Measurements from ENCODE around the gene BCAP31. TPM values are rescaled to one million over a fixed set of nuclear protein-coding genes. Genes with fewer than 3 reads are reported as not detected.
A peak's percentile ranks its signal among the peaks of the same experiment; 100 is the strongest.
"Not testable (repeated sequence)": the region's sequence is repeated elsewhere in the genome, so short reads cannot be mapped to it uniquely, and the experiment has no call there.

Gene BCAP31
- total RNA-seq, 8 experiments from 2014 or later: 70.0 to 239 (median 86.4) TPM

DNA sequence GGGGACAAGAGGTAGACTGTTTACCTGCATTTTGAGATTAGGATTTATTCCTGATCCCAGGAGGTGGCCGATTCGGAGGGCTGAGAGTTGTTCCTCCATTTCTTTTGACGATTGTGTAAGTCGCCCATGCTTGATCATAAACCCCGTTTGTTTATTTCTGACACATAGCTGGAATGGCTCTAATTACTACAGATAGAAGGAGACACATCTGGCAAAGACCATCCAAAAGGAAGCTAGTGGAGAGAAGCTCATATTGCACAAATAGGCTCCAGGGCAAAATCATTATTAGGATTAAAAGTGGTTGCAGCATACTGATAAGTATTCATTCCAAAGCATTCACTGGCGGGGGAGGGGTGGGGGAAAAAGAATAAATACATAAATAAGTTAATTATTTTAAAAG is 22.8 kb upstream of the BCAP31 start:
- H3K4me3 ChIP-seq; H3K27ac ChIP-seq; ATAC-seq (replicated peaks in 6 of 8); in situ Hi-C loops (cut with MboI; ENCODE audit: low pct_unique_long_range_greater_than_20kb in 2 of 9, low sequenced_read_pairs in 9 of 9, unreplicated experiment in 9 of 9): not testable (repeated sequence)
- 20 to 80% (median 33%) methylated on average over 1 to 2 of the region's 6 CpGs; no CpG with 5 or more reads in 7 of the 10 experiments for WGBS, 10 experiments
- peaks cover 13 to 20% of the 10 kb centered on the region in 2 donors for H3K4me1 ChIP-seq (replicated peaks in 1 of 2)

DNA sequence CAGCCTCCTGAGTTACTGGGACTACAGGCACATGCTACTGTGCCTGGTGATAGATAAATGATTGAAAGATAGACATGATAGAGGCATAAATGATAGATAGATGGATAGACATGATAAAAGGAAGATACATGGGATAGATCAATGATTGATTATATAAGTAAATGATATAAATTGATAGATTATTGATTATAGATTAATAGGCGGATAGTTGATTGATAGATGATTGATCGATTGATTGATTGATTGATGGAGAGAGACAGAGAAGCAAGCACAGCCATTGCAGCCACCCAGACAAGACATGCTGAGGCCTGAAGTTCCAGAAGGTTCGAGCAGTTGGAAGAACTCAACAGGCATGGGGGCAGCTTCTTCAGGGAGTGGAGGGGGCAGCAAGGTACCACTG is 22.2 kb upstream of the BCAP31 start:
- Histone ChIP-seq H3K4me3 (no peak overlapping the region), H3K27ac (no peak overlapping the region), H3K4me1 (replicated peaks in 1 of 2) (peaks cover 13 to 20% of the 10 kb centered on the region in 2 donors)
- no peak for ATAC-seq (replicated peaks in 6 of 8)
- WGBS, 10 experiments: 39 to 93% (median 68%) methylated on average over 1 to 3 of the region's 3 CpGs; no CpG with 5 or more reads in 5 of the 10 experiments
- in situ Hi-C loops (cut with MboI; ENCODE audit: low pct_unique_long_range_greater_than_20kb in 2 of 9, low sequenced_read_pairs in 9 of 9, unreplicated experiment in 9 of 9): no loop called here

DNA sequence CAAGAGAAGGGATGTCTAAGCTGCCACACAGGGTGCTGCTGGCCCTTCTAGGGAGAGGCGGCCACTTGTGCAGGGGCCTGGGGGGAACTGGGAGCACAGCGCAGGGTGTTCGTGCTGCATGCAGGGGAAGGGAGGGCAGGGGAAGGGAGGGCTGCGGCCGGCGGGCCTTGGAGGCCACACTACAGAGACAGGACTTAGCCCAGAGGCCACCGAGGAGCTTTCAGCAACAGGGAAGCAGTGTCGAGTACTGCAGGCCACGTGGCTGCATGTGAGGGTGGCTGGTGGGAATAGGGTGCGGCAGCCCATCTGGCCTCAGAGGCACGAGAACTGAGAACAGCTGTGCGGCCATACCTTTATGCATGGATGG is 20.9 kb upstream of the BCAP31 start:
- WGBS, 10 experiments: no CpG with 5 or more reads among the region's 12 CpGs

DNA sequence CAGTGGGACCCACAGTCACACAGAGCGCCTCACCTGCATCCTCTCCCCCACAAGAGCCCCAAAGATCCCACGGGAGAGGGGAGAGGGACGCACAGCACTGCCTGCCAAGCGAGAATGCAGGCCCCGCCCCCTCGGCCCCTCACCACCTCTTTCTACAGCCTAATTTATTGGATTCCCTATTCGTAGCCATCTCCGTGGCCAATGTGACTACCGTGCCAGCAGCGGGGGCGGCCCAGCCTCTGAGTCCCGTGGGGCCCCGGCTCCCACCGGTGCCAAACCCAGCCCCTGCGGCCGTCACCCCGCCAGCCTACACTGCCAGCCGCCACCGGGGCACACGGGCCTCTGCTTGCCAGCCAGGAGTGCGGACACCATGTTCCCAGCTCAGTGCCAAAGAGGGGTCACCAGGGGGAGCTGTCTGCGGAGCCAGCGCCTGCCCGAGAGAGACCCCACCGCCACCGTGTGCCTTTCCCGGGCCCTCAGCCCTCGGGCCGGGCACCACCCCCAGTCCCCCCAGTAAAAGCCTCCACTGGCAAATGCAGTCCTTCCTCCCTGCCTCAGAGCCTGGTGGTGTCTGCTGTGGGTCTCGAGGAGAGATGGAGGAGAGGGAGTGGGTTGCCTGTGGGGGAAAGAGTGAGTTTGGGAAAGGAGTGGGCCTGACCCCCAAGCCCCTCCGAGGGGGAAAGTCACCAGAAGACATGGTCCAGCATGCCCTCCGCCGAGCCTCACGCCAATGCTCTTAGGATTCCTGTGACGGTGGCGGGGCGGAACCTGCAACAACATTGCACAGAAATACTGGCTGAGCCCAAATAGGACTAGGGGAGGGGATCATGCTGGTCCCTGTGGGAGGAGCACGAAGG is 20.3 kb upstream of the BCAP31 start:
- peak in 1 of 8 experiments; percentile 19 for ATAC-seq (replicated peaks in 6 of 8)
- no peak overlapping the region for H3K4me3 ChIP-seq
- WGBS, 10 experiments: 30% methylated on average over 2 of the region's 38 CpGs; no CpG with 5 or more reads in 9 of the 10 experiments

More for the DNA sequence above, 20.9 kb upstream of the BCAP31 start:
- H3K4me3 ChIP-seq; in situ Hi-C loops (cut with MboI; ENCODE audit: low pct_unique_long_range_greater_than_20kb in 2 of 9, low sequenced_read_pairs in 9 of 9, unreplicated experiment in 9 of 9); H3K27ac ChIP-seq; ATAC-seq (replicated peaks in 6 of 8): not testable (repeated sequence)
- peaks cover 10 to 13% of the 10 kb centered on the region in 2 donors for H3K4me1 ChIP-seq (replicated peaks in 1 of 2)

DNA sequence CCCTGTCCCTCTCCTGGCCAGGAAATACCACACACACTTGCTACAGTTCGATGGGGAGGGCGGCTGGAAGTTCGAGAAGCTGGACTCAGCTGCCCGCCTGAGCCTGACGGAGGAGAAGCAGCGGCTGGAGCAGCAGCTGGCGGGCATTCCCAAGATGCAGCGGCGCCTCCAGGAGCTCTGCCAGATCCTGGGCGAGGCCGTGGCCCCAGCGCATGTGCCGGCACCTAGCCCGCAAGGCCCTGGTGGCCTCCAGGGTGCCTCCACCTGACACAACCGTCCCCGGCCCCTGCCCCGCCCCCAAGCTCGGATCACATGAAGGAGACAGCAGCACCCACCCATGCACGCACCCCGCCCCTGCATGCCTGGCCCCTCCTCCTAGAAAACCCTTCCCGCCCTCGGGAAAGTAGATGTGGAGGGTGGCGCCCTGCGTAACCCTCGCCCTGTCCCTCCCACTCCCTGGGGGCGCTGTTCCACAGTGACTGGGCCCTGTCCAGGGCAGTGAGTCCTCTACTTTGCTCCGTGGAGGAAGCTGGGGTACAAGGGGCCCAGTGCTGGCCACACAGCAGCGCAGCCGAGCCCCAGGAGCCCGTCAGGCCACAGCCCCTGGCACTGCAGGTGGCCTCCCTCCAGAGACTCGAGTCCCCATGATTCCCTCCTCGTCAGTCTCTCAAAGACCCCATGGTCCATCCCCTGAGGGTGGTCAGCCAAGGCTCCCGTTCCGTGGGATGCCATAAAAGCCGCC is 19.5 kb upstream of the BCAP31 start:
- 40% methylated on average over 2 of the region's 35 CpGs; no CpG with 5 or more reads in 9 of the 10 experiments for WGBS, 10 experiments
- peak in 7 of 8 experiments; percentile 29 to 66 (median 47) for ATAC-seq (replicated peaks in 6 of 8)
- in situ Hi-C loops (cut with MboI; ENCODE audit: low pct_unique_long_range_greater_than_20kb in 2 of 9, low sequenced_read_pairs in 9 of 9, unreplicated experiment in 9 of 9); H3K4me3 ChIP-seq: not testable (repeated sequence)
- H3K4me1 ChIP-seq (replicated peaks in 1 of 2): peaks cover 10 to 12% of the 10 kb centered on the region in 2 donors
- H3K27ac ChIP-seq: peak overlapping the region; percentile 30 to 69

More for the DNA sequence above, 20.3 kb upstream of the BCAP31 start:
- Histone ChIP-seq H3K4me1 (replicated peaks in 1 of 2) (peaks cover 10 to 12% of the 10 kb centered on the region in 2 donors), H3K27ac (peak overlapping the region; percentile 30 to 69)
- in situ Hi-C loops (cut with MboI; ENCODE audit: low pct_unique_long_range_greater_than_20kb in 2 of 9, low sequenced_read_pairs in 9 of 9, unreplicated experiment in 9 of 9): no loop called here

DNA sequence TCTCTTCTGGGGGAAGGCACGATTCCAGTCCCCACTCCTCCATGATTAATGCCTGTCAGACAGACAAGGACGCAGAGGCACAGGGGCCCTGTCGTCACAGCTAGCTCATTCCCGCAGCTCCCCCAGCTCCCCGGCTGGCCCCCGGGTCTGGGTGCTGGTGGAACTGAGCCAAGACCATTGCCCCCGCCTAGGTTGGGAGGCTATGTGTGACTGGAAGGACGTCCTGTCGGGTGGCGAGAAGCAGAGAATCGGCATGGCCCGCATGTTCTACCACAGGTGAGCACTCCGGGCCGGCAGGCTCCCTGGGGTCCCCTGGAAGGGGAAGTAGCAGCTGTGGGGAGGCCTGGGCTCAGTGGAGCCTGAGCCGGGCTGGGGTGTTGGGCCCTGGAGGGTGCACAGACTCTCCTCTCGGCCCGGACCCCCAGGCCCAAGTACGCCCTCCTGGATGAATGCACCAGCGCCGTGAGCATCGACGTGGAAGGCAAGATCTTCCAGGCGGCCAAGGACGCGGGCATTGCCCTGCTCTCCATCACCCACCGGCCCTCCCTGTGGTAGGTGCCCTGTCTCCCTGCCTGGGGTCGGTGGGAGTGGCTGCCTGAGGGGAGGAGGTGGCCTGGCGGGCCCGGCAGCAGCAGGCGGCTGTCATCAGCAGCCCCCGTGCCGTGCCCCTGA is 18.7 kb upstream of the BCAP31 start:
- WGBS, 10 experiments: no CpG with 5 or more reads among the region's 32 CpGs
- in situ Hi-C loops (cut with MboI; ENCODE audit: low pct_unique_long_range_greater_than_20kb in 2 of 9, low sequenced_read_pairs in 9 of 9, unreplicated experiment in 9 of 9); H3K4me3 ChIP-seq; ATAC-seq (replicated peaks in 6 of 8): not testable (repeated sequence)
- peaks cover 10 to 12% of the 10 kb centered on the region in 2 donors for H3K4me1 ChIP-seq (replicated peaks in 1 of 2)
- H3K27ac ChIP-seq: peak overlapping the region in 1 of 2 donors; percentile 28

DNA sequence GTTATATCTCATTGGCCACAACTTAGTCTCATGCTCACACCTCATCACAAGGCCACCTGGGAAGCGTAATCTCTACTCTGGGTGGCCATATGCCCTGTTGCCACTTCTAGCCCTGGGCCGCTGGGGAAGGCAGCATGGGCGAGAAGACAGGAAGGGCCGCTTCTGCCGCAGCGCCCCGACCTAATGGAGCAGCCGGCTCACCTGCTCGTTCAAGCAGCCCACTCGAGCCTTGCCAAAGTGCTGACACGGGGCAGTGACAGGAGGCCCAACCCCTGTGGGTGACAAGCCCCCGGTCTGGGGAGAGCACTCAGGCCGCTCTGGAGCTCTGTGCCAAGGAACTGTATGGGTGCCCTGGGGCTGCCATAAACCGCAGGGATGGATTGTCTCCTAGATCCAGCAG is 17.9 kb upstream of the BCAP31 start:
- in situ Hi-C loops (cut with MboI; ENCODE audit: low pct_unique_long_range_greater_than_20kb in 2 of 9, low sequenced_read_pairs in 9 of 9, unreplicated experiment in 9 of 9); H3K27ac ChIP-seq; H3K4me3 ChIP-seq; ATAC-seq (replicated peaks in 6 of 8): not testable (repeated sequence)
- peaks cover 10 to 12% of the 10 kb centered on the region in 2 donors for H3K4me1 ChIP-seq (replicated peaks in 1 of 2)
- WGBS, 10 experiments: no CpG with 5 or more reads among the region's 14 CpGs

DNA sequence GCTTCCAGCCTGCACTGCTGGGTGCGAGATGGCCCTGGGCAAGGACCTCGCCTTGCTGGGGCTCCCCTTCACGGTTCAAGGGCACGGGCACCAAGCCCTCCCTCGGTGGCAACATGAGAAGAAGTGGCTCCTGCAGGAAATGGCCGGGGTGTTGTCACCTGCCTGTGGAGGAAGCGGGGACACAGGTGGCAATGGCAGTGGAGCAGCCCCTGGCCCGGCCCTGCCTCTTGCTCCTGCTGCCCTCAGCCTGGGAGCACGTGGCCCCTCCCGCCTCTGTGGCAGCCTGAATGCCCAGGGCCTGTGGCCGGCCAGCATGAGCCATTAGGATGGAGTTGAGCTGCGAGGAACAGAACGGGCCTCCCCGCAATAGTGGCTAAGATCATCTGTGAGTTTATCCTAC is 17.3 kb upstream of the BCAP31 start:
- Histone ChIP-seq H3K4me3 (no peak overlapping the region), H3K27ac (no peak overlapping the region), H3K4me1 (replicated peaks in 1 of 2) (peaks cover 10 to 12% of the 10 kb centered on the region in 2 donors)
- 58% methylated on average over 2 of the region's 14 CpGs; no CpG with 5 or more reads in 9 of the 10 experiments for WGBS, 10 experiments
- no peak for ATAC-seq (replicated peaks in 6 of 8)
- in situ Hi-C loops (cut with MboI; ENCODE audit: low pct_unique_long_range_greater_than_20kb in 2 of 9, low sequenced_read_pairs in 9 of 9, unreplicated experiment in 9 of 9): no loop called here

DNA sequence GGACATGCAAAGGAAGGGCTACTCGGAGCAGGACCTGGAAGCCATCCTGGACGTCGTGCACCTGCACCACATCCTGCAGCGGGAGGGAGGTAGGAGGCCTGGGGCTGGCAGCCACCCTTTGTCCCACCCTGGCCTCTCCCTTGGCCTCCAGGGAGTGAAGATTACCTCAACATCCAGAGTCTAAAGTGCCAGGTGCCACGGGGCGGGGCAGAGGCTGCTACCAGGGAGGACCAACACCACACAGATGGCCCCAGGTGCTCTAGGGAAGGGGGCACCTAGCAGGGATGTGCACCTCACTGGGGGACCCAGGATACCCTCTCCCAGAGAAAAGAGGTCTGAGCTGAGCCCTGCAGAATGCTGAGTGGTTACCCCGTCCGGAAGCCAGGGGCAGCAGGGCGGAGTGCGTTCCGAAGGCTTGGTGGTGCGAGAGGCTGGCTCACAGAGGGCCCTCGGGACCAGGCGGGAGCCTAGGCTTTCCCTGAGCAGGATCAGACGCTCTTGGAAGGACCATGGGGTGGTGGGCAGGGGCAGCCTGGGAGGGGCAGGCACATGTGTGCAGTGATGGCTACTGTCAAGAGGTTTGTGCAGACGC is 16.5 kb upstream of the BCAP31 start:
- H3K4me3 ChIP-seq: no peak overlapping the region
- 0% methylated on average over 1 of the region's 16 CpGs; no CpG with 5 or more reads in 9 of the 10 experiments for WGBS, 10 experiments
- peaks cover 10 to 12% of the 10 kb centered on the region in 2 donors for H3K4me1 ChIP-seq (replicated peaks in 1 of 2)
- in situ Hi-C loops (cut with MboI; ENCODE audit: low pct_unique_long_range_greater_than_20kb in 2 of 9, low sequenced_read_pairs in 9 of 9, unreplicated experiment in 9 of 9): no loop called here
- H3K27ac ChIP-seq: no peak overlapping the region
- no peak for ATAC-seq (replicated peaks in 6 of 8)

DNA sequence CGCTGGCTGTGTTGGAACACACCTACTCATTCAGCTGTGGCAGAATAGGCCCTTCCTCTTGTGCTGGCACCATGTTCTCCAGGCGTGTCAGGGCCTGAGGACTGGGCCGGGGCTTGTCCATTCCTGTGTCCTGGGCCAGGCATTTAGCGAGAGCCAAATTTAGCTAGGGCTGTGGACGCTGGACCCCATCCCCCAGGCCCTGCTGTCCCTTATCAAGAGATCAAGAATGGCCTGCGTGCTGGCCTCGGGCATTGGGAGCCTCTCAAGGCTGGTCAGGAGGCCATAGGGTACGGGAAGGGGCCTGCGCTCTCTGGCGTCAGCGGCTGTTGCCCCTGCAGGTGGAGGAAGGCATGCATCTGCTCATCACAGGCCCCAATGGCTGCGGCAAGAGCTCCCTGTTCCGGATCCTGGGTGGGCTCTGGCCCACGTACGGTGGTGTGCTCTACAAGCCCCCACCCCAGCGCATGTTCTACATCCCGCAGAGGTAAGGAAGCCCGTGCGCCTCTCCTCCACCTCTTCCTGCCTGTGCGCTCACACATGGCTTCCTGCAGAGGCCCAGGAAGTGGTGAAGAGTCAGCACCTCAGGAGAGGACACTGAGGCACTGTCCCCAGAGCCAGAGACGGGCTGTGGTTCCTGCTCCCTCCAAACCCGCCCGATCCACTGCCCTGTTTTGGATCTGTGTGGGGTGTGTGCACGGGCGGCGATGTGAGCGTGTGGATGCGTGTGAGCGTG is 15.7 kb upstream of the BCAP31 start:
- Histone ChIP-seq H3K27ac (no peak overlapping the region), H3K4me3 (no peak overlapping the region), H3K4me1 (replicated peaks in 1 of 2) (peaks cover 10 to 12% of the 10 kb centered on the region in 2 donors)
- in situ Hi-C loops (cut with MboI; ENCODE audit: low pct_unique_long_range_greater_than_20kb in 2 of 9, low sequenced_read_pairs in 9 of 9, unreplicated experiment in 9 of 9): no loop called here
- WGBS, 10 experiments: 60 to 93% (median 76%) methylated on average over 1 to 6 of the region's 29 CpGs; no CpG with 5 or more reads in 7 of the 10 experiments
- no peak for ATAC-seq (replicated peaks in 6 of 8)

DNA sequence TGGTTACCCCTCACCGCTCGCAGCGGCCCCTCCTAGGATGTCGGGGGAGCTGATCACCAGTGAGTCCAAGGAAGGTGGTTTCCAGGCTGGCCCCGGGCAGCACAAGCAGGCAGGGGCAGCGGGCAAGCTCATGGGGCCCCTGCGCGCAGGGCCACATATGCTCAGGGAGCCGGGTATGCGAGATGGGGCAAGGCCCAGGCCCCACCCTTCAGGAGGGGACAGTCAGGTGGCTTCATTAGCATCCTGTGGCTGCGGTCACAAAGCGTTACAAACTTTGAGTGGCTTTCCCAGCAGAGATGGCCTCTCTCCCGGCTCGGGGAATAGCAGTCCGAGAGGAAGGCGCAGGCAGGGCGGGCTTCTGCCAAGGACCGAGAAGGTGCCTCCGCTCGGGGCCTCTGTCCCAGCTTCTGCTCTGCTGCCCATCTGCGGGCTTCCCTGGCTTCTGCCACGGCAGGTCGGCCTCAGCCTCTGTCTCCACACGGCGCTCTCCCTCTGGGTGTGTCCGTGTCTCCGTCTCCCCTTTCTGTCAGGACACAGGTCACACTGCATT is 13.9 kb upstream of the BCAP31 start:
- ATAC-seq (replicated peaks in 6 of 8): peak in 1 of 8 experiments; percentile 17
- in situ Hi-C loops (cut with MboI; ENCODE audit: low pct_unique_long_range_greater_than_20kb in 2 of 9, low sequenced_read_pairs in 9 of 9, unreplicated experiment in 9 of 9): no loop called here

More for the DNA sequence above, 13.9 kb upstream of the BCAP31 start:
- Histone ChIP-seq H3K4me3 (no peak overlapping the region), H3K27ac (no peak overlapping the region), H3K4me1 (replicated peaks in 1 of 2) (peaks cover 3 to 5% of the 10 kb centered on the region in 2 donors)
- no CpG with 5 or more reads among the region's 27 CpGs for WGBS, 10 experiments

Measured in motor neuron (in vitro differentiated cells).